Fibroblast of mammary gland (primary cell): Measurements from ENCODE around the gene GRIK4.
A peak's percentile ranks its signal among the peaks of the same experiment; 100 is the strongest.
"Not testable (repeated sequence)": the region's sequence is repeated elsewhere in the genome, so short reads cannot be mapped to it uniquely, and the experiment has no call there.

Experiments
- DNase-seq: peaks from one replicate; pipeline ENCODE4 v3.0.0-alpha.2; 2010; ENCODE audit warnings: low read depth
- H3K4me3 ChIP-seq: 2 replicates; pipeline ENCODE4 v1.5.1; 2011; ENCODE audit warnings: low read depth, mild to moderate bottlenecking, low read length, moderate library complexity; ENCODE audit not compliant: control insufficient read depth
- CTCF ChIP-seq: conservative IDR thresholded peaks from 2 replicates; pipeline ENCODE4 v1.5.1; 2011; ENCODE audit warnings: low read depth, low read length, inconsistent platforms; ENCODE audit not compliant: control insufficient read depth, insufficient read depth

The GRIK4 gene

GRCh38 chr11:120499088-120499487 lies 12.5 kb upstream of the GRIK4 start:
- no peak for DNase-seq
- H3K4me3 ChIP-seq, result no peak overlapping the region
- TF ChIP-seq CTCF, result no peak

- H3K4me3 ChIP-seq, result no peak overlapping the region
- no peak for DNase-seq
- no peak for TF ChIP-seq CTCF
Observed at GRCh38 chr11:120499859-120500258, 11.7 kb upstream of the GRIK4 start.

- peak; percentile 54 for DNase-seq
- H3K4me3 ChIP-seq, result no peak overlapping the region
- TF ChIP-seq CTCF, result no peak
Observed at GRCh38 chr11:120500414-120501071, 11.0 kb upstream of the GRIK4 start.

GRCh38 chr11:120501440-120501839 lies 10.1 kb upstream of the GRIK4 start:
- TF ChIP-seq CTCF, result no peak
- no peak overlapping the region for H3K4me3 ChIP-seq
- no peak for DNase-seq

- no peak for DNase-seq
- H3K4me3 ChIP-seq, result no peak overlapping the region
- TF ChIP-seq CTCF, result no peak
Observed at GRCh38 chr11:120501976-120502755, 9.4 kb upstream of the GRIK4 start.

GRCh38 chr11:120503529-120503928 lies 8.0 kb upstream of the GRIK4 start:
- not testable (repeated sequence) for DNase-seq, H3K4me3 ChIP-seq

GRCh38 chr11:120505801-120506425 lies 5.6 kb upstream of the GRIK4 start:
- TF ChIP-seq CTCF, result no peak
- DNase-seq, result no peak
- H3K4me3 ChIP-seq, result no peak overlapping the region
